Spleen (tissue), 3 donors: Measurements from ENCODE around the gene KIFC3.

ENCODE experiments used
- POLR2A ChIP-seq, 3 donors: fragments of 450-650 bp; IDR thresholded peaks; one replicate each; pipeline ENCODE4 v1.5.1; 2017; ENCODE audit warnings: antibody characterized with exemption in 3 of 3, mild to moderate bottlenecking in 1 of 3
- POLR2AphosphoS5 ChIP-seq, 3 donors: sonication (generic); formaldehyde crosslinking; IDR thresholded peaks; one replicate each; pipeline ENCODE4 v1.5.1; 2017; ENCODE audit warnings: antibody characterized with exemption in 3 of 3

DNA sequence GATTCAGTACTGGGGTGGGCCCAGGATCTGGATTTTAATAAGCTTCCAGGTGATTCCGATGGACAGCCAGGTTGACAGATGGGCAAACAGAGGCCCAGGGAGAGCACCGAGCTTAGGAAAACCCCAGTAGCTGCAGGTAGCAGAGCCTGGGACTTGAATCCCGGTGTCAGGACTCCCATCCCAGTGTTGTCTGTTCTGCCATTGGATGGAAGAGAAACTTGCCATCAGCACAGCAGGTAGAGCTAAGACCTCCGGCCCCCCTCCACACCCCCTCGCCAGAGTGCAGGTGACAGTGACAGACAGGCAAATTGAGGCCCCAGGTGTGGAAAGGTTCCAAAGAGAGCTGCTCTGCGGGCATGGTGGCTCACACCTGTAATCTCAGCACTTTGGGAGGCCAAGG is 54.3 kb downstream of the KIFC3 start:
- no peak for TF ChIP-seq POLR2A (IDR thresholded peaks at IDR 0.05)
- TF ChIP-seq POLR2AphosphoS5 (IDR thresholded peaks at IDR 0.05): no peak
